Vagina (tissue), 2 donors: Measurements from ENCODE around the gene CENATAC.
"Not testable (repeated sequence)": the region's sequence is repeated elsewhere in the genome, so short reads cannot be mapped to it uniquely, and the experiment has no call there.

Experiments
- POLR2A ChIP-seq, 2 donors: fragments of 450-650 bp; IDR thresholded peaks; one replicate each; pipeline ENCODE4 v1.6.1; 2017; ENCODE audit warnings: antibody characterized with exemption in 2 of 2, mild to moderate bottlenecking in 2 of 2, moderate library complexity in 2 of 2
- POLR2AphosphoS5 ChIP-seq, 2 donors: sonication (generic); formaldehyde crosslinking; IDR thresholded peaks; one replicate each; pipeline ENCODE4 v1.9.0; 2017; ENCODE audit warnings: antibody characterized with exemption in 2 of 2, mild to moderate bottlenecking in 2 of 2, low read depth in 1 of 2; ENCODE audit not compliant: insufficient read depth in 1 of 2
- TF ChIP-seq, protein P1 (sequence below), 3 experiments: fragments of 450-650 bp in 2 of 3; fragments of 200-600 bp in 1 of 3; sonication (generic) in 1 of 3; IDR thresholded peaks; one replicate each; pipeline ENCODE4 v1.5.1; 2017 to 2019; ENCODE audit warnings: antibody characterized with exemption in 3 of 3, mild to moderate bottlenecking in 2 of 3, moderate library complexity in 2 of 3

DNA sequence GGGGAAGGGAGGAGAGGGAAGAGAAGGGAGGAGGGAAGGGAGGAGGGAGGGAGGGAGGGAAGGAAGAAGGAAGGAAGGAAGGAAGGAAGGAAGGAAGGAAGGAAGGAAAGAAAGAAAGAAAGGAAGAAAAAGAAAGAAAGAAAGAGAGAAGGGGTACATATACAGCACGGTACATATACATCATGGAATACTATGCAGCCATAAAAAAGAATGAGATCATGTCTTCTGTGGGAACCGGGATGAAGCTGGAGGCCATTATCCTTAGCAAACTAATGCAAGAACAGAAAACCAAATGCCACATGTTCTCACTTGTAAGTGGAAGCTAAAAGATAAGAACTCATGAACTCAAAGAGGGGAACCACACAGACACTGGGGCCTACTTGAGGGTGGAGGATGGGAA is 28.4 kb upstream of the CENATAC start:
- TF ChIP-seq, protein P1, sequence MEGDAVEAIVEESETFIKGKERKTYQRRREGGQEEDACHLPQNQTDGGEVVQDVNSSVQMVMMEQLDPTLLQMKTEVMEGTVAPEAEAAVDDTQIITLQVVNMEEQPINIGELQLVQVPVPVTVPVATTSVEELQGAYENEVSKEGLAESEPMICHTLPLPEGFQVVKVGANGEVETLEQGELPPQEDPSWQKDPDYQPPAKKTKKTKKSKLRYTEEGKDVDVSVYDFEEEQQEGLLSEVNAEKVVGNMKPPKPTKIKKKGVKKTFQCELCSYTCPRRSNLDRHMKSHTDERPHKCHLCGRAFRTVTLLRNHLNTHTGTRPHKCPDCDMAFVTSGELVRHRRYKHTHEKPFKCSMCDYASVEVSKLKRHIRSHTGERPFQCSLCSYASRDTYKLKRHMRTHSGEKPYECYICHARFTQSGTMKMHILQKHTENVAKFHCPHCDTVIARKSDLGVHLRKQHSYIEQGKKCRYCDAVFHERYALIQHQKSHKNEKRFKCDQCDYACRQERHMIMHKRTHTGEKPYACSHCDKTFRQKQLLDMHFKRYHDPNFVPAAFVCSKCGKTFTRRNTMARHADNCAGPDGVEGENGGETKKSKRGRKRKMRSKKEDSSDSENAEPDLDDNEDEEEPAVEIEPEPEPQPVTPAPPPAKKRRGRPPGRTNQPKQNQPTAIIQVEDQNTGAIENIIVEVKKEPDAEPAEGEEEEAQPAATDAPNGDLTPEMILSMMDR (IDR thresholded peaks at IDR 0.05), result not testable (repeated sequence)
- TF ChIP-seq POLR2A (IDR thresholded peaks at IDR 0.05); POLR2AphosphoS5 (IDR thresholded peaks at IDR 0.05; ENCODE audit: insufficient read depth in 1 of 2, low read depth in 1 of 2): not testable (repeated sequence)
